Measurements from ENCODE around the gene NOTCH4. TPM values are rescaled to one million over a fixed set of nuclear protein-coding genes. Genes with fewer than 3 reads are reported as not detected.
A peak's percentile ranks its signal among the peaks of the same experiment; 100 is the strongest.

The NOTCH4 gene
- total and polyA plus RNA-seq, 9 of the 15 experiments (the other 6 are each of a cell fraction or from before 2014, with no cell fraction given) = 0.24 to 4.3 (median 1.7) TPM

DNA sequence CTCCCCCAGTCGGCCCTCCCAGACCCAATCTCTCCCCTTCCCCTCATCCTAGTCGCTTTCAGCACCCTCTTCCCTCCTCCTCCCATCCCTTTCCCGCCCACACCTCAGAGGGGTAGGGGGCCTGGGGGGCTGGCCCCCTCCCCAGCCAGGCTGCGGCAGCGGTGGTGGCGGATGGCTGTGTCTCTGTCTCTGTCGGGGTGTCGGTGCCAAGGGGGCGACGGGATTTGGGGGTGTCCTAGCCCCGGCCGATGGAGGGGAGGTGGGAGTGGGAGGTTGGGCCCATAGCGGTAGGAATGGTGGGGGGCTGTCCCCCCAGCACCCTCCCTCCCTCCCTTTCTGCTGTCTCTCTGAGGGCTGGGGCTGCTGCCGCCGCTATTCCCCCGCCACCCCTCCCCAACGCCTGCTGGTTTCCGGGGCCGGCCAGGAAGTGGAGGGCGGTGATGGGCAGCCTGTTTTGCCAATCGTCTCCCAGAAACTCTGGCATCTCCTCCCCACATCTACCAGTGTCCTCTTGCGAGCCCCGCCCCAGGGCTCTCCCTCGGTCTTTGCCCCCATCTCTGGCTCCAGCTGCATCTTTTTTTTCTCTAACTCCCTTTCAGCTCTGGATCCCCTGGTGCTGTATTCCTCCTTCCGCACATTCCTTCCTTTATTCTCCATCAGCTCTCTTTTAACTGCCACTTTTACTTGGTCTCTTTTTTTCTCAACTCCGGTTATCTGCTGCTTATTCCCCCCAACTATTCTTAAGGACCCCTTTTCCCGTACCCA is 48.0 kb downstream of the NOTCH4 start, which contains the start of gene AGPAT1 (continued):
- TF ChIP-seq NFE2 (IDR thresholded peaks at IDR 0.05; ENCODE audit: low read depth) (no peak), ZNF79 (CRISPR knock-in tag; IDR thresholded peaks at IDR 0.05; ENCODE audit: low read depth) (no peak), ZFP1 (CRISPR knock-in tag; IDR thresholded peaks at IDR 0.05) (no peak), ZNF445 (CRISPR knock-in tag; IDR thresholded peaks at IDR 0.05; ENCODE audit: low read depth) (no peak), KDM1A (IDR thresholded peaks at IDR 0.05) (no peak), ZBTB9 (CRISPR knock-in tag; IDR thresholded peaks at IDR 0.05) (no peak), NRF1 (conservative IDR thresholded peaks at IDR 0.05 in 1 of 2, IDR thresholded peaks at IDR 0.05 in 1 of 2) (peak in 1 of 2 experiments; percentile 22; a peak in 1 of 4 replicates), POLR2B (IDR thresholded peaks at IDR 0.05; ENCODE audit: low read depth, partially characterized antibody) (peak; percentile 44), SMARCA4 (IDR thresholded peaks at IDR 0.05) (peak; percentile 38), GTF2F1 (IDR thresholded peaks at IDR 0.05; ENCODE audit: low read depth, low read length) (no peak), ZNF398 (CRISPR knock-in tag; IDR thresholded peaks at IDR 0.05) (no peak), NONO (IDR thresholded peaks at IDR 0.05; ENCODE audit: low read depth in 2 of 2, low read length in 1 of 2) (no peak)
- TF ChIP-seq, protein P1, sequence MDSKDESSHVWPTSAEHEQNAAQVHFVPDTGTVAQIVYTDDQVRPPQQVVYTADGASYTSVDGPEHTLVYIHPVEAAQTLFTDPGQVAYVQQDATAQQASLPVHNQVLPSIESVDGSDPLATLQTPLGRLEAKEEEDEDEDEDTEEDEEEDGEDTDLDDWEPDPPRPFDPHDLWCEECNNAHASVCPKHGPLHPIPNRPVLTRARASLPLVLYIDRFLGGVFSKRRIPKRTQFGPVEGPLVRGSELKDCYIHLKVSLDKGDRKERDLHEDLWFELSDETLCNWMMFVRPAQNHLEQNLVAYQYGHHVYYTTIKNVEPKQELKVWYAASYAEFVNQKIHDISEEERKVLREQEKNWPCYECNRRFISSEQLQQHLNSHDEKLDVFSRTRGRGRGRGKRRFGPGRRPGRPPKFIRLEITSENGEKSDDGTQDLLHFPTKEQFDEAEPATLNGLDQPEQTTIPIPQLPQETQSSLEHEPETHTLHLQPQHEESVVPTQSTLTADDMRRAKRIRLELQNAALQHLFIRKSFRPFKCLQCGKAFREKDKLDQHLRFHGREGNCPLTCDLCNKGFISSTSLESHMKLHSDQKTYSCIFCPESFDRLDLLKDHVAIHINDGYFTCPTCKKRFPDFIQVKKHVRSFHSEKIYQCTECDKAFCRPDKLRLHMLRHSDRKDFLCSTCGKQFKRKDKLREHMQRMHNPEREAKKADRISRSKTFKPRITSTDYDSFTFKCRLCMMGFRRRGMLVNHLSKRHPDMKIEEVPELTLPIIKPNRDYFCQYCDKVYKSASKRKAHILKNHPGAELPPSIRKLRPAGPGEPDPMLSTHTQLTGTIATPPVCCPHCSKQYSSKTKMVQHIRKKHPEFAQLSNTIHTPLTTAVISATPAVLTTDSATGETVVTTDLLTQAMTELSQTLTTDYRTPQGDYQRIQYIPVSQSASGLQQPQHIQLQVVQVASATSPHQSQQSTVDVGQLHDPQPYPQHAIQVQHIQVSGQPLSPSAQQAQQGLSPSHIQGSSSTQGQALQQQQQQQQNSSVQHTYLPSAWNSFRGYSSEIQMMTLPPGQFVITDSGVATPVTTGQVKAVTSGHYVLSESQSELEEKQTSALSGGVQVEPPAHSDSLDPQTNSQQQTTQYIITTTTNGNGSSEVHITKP (IDR thresholded peaks at IDR 0.05; ENCODE audit: partially characterized antibody) = peak; percentile 31
- TF ChIP-seq, protein P2, sequence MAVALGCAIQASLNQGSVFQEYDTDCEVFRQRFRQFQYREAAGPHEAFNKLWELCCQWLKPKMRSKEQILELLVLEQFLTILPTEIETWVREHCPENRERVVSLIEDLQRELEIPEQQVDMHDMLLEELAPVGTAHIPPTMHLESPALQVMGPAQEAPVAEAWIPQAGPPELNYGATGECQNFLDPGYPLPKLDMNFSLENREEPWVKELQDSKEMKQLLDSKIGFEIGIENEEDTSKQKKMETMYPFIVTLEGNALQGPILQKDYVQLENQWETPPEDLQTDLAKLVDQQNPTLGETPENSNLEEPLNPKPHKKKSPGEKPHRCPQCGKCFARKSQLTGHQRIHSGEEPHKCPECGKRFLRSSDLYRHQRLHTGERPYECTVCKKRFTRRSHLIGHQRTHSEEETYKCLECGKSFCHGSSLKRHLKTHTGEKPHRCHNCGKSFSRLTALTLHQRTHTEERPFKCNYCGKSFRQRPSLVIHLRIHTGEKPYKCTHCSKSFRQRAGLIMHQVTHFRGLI (CRISPR knock-in tag; IDR thresholded peaks at IDR 0.05) = no peak
- TF ChIP-seq, protein P3, sequence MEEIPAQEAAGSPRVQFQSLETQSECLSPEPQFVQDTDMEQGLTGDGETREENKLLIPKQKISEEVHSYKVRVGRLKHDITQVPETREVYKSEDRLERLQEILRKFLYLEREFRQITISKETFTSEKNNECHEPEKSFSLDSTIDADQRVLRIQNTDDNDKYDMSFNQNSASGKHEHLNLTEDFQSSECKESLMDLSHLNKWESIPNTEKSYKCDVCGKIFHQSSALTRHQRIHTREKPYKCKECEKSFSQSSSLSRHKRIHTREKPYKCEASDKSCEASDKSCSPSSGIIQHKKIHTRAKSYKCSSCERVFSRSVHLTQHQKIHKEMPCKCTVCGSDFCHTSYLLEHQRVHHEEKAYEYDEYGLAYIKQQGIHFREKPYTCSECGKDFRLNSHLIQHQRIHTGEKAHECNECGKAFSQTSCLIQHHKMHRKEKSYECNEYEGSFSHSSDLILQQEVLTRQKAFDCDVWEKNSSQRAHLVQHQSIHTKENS (CRISPR knock-in tag; IDR thresholded peaks at IDR 0.05) = no peak
- TF ChIP-seq, protein P4, sequence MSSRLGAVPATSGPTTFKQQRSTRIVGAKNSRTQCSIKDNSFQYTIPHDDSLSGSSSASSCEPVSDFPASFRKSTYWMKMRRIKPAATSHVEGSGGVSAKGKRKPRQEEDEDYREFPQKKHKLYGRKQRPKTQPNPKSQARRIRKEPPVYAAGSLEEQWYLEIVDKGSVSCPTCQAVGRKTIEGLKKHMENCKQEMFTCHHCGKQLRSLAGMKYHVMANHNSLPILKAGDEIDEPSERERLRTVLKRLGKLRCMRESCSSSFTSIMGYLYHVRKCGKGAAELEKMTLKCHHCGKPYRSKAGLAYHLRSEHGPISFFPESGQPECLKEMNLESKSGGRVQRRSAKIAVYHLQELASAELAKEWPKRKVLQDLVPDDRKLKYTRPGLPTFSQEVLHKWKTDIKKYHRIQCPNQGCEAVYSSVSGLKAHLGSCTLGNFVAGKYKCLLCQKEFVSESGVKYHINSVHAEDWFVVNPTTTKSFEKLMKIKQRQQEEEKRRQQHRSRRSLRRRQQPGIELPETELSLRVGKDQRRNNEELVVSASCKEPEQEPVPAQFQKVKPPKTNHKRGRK (tag; IDR thresholded peaks at IDR 0.05) = no peak

Measured in K562 (cell line).